Measurements from ENCODE around the gene NRARP. TPM values are rescaled to one million over a fixed set of nuclear protein-coding genes. Genes with fewer than 3 reads are reported as not detected.

NRARP gene
- total RNA-seq, 6 donors from 2014 or later = 3.1 to 26.9 (median 9.5) TPM

GRCh38 chr9:137256856-137257255 lies 45.2 kb downstream of the NRARP start:
- Histone ChIP-seq H3K27me3 (no peaks in the 10 kb centered on the region), H3K4me1 (peaks cover 23 to 34% (median 25%) of the 10 kb centered on the region in 4 donors), H3K36me3 (peaks cover 2 to 27% (median 18%) of the 10 kb centered on the region in 4 donors), H3K4me3 (peak overlapping the region in 2 of 4 donors; percentile 100), H3K27ac (no peak overlapping the region), H3K9me3 (no peaks in the 10 kb centered on the region)
- 88 to 96% methylated on average over 9 to 15 of the region's 15 CpGs for WGBS, 2 donors
- no peak for ATAC-seq (ENCODE audit: low FRiP score in 2 of 2)
- DNase-seq = peak in 1 of 2 donors; percentile 27
- TF ChIP-seq, protein P1, sequence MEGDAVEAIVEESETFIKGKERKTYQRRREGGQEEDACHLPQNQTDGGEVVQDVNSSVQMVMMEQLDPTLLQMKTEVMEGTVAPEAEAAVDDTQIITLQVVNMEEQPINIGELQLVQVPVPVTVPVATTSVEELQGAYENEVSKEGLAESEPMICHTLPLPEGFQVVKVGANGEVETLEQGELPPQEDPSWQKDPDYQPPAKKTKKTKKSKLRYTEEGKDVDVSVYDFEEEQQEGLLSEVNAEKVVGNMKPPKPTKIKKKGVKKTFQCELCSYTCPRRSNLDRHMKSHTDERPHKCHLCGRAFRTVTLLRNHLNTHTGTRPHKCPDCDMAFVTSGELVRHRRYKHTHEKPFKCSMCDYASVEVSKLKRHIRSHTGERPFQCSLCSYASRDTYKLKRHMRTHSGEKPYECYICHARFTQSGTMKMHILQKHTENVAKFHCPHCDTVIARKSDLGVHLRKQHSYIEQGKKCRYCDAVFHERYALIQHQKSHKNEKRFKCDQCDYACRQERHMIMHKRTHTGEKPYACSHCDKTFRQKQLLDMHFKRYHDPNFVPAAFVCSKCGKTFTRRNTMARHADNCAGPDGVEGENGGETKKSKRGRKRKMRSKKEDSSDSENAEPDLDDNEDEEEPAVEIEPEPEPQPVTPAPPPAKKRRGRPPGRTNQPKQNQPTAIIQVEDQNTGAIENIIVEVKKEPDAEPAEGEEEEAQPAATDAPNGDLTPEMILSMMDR (IDR thresholded peaks at IDR 0.05) = no peak
- TF ChIP-seq POLR2A (IDR thresholded peaks at IDR 0.05) (no peak), EP300 (IDR thresholded peaks at IDR 0.05) (no peak), POLR2AphosphoS5 (IDR thresholded peaks at IDR 0.05) (no peak)

DNA sequence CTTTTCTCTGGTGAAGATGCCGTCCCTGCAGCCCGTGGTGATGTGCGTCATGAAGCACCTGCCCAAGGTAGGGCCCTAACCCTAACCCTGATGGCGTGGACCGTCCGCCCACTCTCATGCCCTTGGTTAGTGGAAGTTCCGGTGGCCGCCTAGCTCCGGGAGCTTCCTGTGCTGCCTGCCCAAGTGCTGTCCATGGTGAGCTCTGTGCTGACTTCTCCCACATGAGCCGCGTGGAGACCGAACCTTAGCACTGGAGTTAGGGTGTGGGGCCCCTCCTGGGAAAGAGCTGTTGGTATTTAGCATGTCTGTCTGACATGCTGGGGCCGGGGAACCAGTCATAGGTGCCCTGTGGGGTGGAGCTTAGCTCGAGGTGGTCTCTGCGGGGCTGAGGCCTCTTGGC lies 45.7 kb downstream of the NRARP start:
- peaks cover 2 to 27% (median 18%) of the 10 kb centered on the region in 4 donors for H3K36me3 ChIP-seq
- DNase-seq (peak in 1 of 2 donors; percentile 25), ATAC-seq (ENCODE audit: low FRiP score in 2 of 2) (no peak)
- 85 to 91% methylated on average over 9 to 15 of the region's 15 CpGs for WGBS, 2 donors
- no peaks in the 10 kb centered on the region for H3K27me3 ChIP-seq
- H3K4me3 ChIP-seq = peak overlapping the region in 3 of 4 donors; percentile 100
- peaks cover 23 to 30% (median 25%) of the 10 kb centered on the region in 4 donors for H3K4me1 ChIP-seq
- no peak overlapping the region for H3K27ac ChIP-seq
- TF ChIP-seq EP300 (IDR thresholded peaks at IDR 0.05) (no peak), POLR2AphosphoS5 (IDR thresholded peaks at IDR 0.05) (no peak), POLR2A (IDR thresholded peaks at IDR 0.05) (no peak)
- TF ChIP-seq, protein P1 (IDR thresholded peaks at IDR 0.05) = no peak
- H3K9me3 ChIP-seq = no peaks in the 10 kb centered on the region

GRCh38 chr9:137255448-137256114 lies 46.5 kb downstream of the NRARP start:
- TF ChIP-seq, protein P1 (IDR thresholded peaks at IDR 0.05) = no peak
- TF ChIP-seq POLR2AphosphoS5 (IDR thresholded peaks at IDR 0.05) (no peak), EP300 (IDR thresholded peaks at IDR 0.05) (no peak), POLR2A (IDR thresholded peaks at IDR 0.05) (no peak)
- no peaks in the 10 kb centered on the region for H3K27me3 ChIP-seq
- H3K36me3 ChIP-seq = peaks cover 2 to 27% (median 18%) of the 10 kb centered on the region in 4 donors
- H3K27ac ChIP-seq = peak overlapping the region; percentile 73 to 92 (median 80)
- WGBS, 2 donors = 0 to 6% methylated on average over 7 to 20 of the region's 51 CpGs
- DNase-seq (peak in 1 of 2 donors; percentile 65), ATAC-seq (ENCODE audit: low FRiP score in 2 of 2) (peak; percentile 17 to 52)
- no peaks in the 10 kb centered on the region for H3K9me3 ChIP-seq
- peak overlapping the region; percentile 99 to 100 (median 100) for H3K4me3 ChIP-seq
- H3K4me1 ChIP-seq = peaks cover 23 to 30% (median 25%) of the 10 kb centered on the region in 4 donors

DNA sequence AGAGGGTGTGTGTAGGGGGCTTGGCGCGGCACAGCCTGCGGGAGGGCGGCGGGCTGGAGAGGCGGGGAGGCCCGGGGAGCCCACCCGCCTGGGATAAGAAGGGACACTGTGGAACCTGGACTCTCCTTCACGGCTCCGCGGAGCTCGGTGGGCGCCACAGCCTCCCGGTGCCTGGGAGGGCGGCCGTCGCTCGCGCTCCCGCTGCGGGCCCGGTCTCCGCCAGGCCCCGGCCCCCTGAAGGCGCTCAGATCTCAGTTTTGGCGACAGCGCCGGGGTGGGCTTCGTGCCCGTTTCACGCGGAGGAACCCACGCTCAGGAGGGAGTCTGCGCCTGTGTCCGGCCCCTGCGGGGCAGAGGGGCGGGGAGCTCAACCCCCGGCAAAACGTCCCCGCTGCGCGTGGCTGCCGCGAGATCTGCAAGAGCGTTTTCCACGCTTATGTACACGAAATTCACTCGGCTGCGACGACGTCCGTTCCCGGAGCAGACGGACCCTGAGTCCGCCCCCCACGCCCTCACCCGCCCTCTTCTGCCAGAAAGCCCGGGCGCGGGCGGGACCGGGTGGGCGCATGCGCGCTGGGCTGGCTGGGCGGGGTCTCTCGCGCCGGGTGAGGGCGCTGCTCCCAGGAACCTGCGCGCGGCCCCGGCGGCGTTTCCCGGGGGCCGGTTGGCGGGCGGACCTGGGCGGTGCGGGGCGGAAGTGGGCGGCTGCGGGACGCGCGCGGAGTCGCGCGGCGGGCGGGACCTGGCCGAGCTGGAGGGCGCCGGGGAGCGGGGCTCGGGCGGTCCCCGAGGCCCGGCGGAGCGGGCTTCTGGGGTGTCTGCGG lies 47.2 kb downstream of the NRARP start, which contains the start of gene NELFB:
Gene NELFB, plus strand, starts transcription at position 704 of the 824 bp plus-strand sequence.
- Histone ChIP-seq H3K9me3 (no peaks in the 10 kb centered on the region), H3K36me3 (peaks cover 2 to 27% (median 18%) of the 10 kb centered on the region in 4 donors), H3K4me1 (peaks cover 23 to 30% (median 25%) of the 10 kb centered on the region in 4 donors), H3K27ac (peak within 1 kb of the TSS; percentile 76 to 92 (median 84)), H3K27me3 (no peaks in the 10 kb centered on the region), H3K4me3 (peak within 1 kb of the TSS; percentile 99 to 100 (median 100))
- TF ChIP-seq, protein P1 (IDR thresholded peaks at IDR 0.05) = peak in 4 of 6 experiments; percentile 5 to 54 (median 11)
- no peak for TF ChIP-seq EP300 (IDR thresholded peaks at IDR 0.05)
- TF ChIP-seq POLR2AphosphoS5 (IDR thresholded peaks at IDR 0.05) = peak; percentile 33 to 67
- peak in 1 of 4 donors; percentile 77 for TF ChIP-seq POLR2A (IDR thresholded peaks at IDR 0.05)
- ATAC-seq (ENCODE audit: low FRiP score in 2 of 2) (peak; percentile 89 to 96), DNase-seq (peak; percentile 94 to 100)
- 5 to 15% methylated on average over 8 to 31 of the region's 105 CpGs for WGBS, 2 donors

All from upper lobe of left lung (tissue), 6 donors.